PC-3 (cell line): Measurements from ENCODE around the gene PVALB. TPM values are rescaled to one million over a fixed set of nuclear protein-coding genes. Genes with fewer than 3 reads are reported as not detected.

ENCODE experiments used
- ATAC-seq: fragments of 200-7000 bp; cut with Tn5 transposase; 2 replicates; pipeline ENCODE4 v1.9.1; 2020; ENCODE audit warnings: mild to moderate bottlenecking, moderate library complexity
- BruUV-seq: library from RNA; stranded (reverse); fragments of 400-500 nt; replicated peaks from 2 replicates; lab custom pipeline; 2021; lab: Mats Ljungman, UMichigan
- CTCF ChIA-PET: fragments of 300-600 bp; sonication (Branson Sonifier 250); formaldehyde crosslinking; loops from one replicate; lab custom pipeline; 2022; ENCODE audit warnings: antibody characterized with exemption; lab: Charles Lee
- POLR2A ChIA-PET: fragments of 300-600 bp; sonication (Branson Sonifier 250); formaldehyde crosslinking; loops from one replicate; lab custom pipeline; 2022; ENCODE audit warnings: antibody characterized with exemption; ENCODE audit not compliant: unreplicated experiment; lab: Charles Lee
- DNase-seq: peaks from one replicate; pipeline ENCODE4 v3.0.0-alpha.2; 2015
- H2AFZ ChIP-seq: fragments of 300-600 bp; sonication (generic); 2 replicates; pipeline ENCODE4 v1.6.0; 2016; ENCODE audit warnings: antibody characterized with exemption, low read length
- H3F3A ChIP-seq: fragments of 300-600 bp; sonication (generic); one replicate; pipeline ENCODE4 v1.6.0; 2017; ENCODE audit warnings: antibody characterized with exemption, low read length, control low read depth, mild to moderate bottlenecking; ENCODE audit not compliant: unreplicated experiment
- H3K27ac ChIP-seq: fragments of 300-600 bp; sonication (generic); 2 replicates; pipeline ENCODE4 v1.5.1; 2016; ENCODE audit warnings: mild to moderate bottlenecking, low read length
- H3K27me3 ChIP-seq: fragments of 300-600 bp; sonication (generic); 2 replicates; pipeline ENCODE4 v1.6.1; 2016; ENCODE audit warnings: low read length, mixed read lengths
- H3K36me3 ChIP-seq: fragments of 300-600 bp; sonication (generic); 2 replicates; pipeline ENCODE4 v1.6.1; 2016; ENCODE audit warnings: low read depth, mixed run types, low read length, mixed read lengths
- H3K4me1 ChIP-seq: fragments of 300-600 bp; sonication (generic); 2 replicates; pipeline ENCODE4 v1.5.1; 2016; ENCODE audit warnings: low read length; ENCODE audit not compliant: insufficient read depth
- H3K4me2 ChIP-seq: fragments of 300-600 bp; sonication (generic); 2 replicates; pipeline ENCODE4 v1.6.0; 2016; ENCODE audit warnings: low read length
- H3K4me3 ChIP-seq: fragments of 300-600 bp; sonication (generic); 2 replicates; pipeline ENCODE4 v1.5.1; 2016; ENCODE audit warnings: mild to moderate bottlenecking, low read length, mixed read lengths
- H3K79me2 ChIP-seq: fragments of 300-600 bp; sonication (generic); 2 replicates; pipeline ENCODE4 v1.6.1; 2017; ENCODE audit warnings: low read length, mixed read lengths
- H3K9ac ChIP-seq: fragments of 300-600 bp; sonication (generic); 2 replicates; pipeline ENCODE4 v1.6.0; 2016; ENCODE audit warnings: mild to moderate bottlenecking, low read length
- H3K9me2 ChIP-seq: fragments of 300-600 bp; sonication (generic); replicated peaks from 2 replicates; pipeline ENCODE4 v1.6.1; 2016; ENCODE audit warnings: mixed run types, low read length, mixed read lengths
- H3K9me3 ChIP-seq: fragments of 300-600 bp; sonication (generic); 2 replicates; pipeline ENCODE4 v1.6.1; 2016; ENCODE audit warnings: low read length, mixed read lengths
- H4K20me1 ChIP-seq: fragments of 300-600 bp; sonication (generic); 2 replicates; pipeline ENCODE4 v1.6.1; 2016; ENCODE audit warnings: low read length, mixed read lengths
- CTCF ChIP-seq: fragments of 300-600 bp; sonication (generic); conservative IDR thresholded peaks from 2 replicates; pipeline ENCODE4 v1.5.1; 2017; ENCODE audit warnings: antibody characterized with exemption, low read depth, mild to moderate bottlenecking, low read length
- EZH2 ChIP-seq: fragments of 300-600 bp; sonication (generic); IDR thresholded peaks from one replicate; pipeline ENCODE4 v1.6.1; 2017; ENCODE audit warnings: antibody characterized with exemption, mild to moderate bottlenecking, low read length; ENCODE audit not compliant: unreplicated experiment
- EZH2phosphoT487 ChIP-seq: fragments of 300-600 bp; sonication (generic); IDR thresholded peaks from 2 replicates; pipeline ENCODE4 v1.6.1; 2018; ENCODE audit warnings: mild to moderate bottlenecking, antibody characterized with exemption, low read length, borderline replicate concordance
- intact Hi-C: fragments of 100-400 bp; cut with micrococcal nuclease; formaldehyde crosslinking; loops from 2 replicates; pipeline ENCODE4 v1.9.0; 2023
- total RNA-seq: library from RNA; depleted of rRNA; stranded (reverse); fragments of >200 nt; gene quantifications from 2 replicates; pipeline ENCODE4 v1.2.3, GENCODE V29; 2014

Gene PVALB
- total RNA-seq, 1 experiment from 2014 or later = not detected

- TF ChIP-seq EZH2phosphoT487 (no peak), CTCF (no peak), EZH2 (no peak)
- Histone ChIP-seq H2AFZ (peak within 1 kb of the TSS; percentile 80), H3K79me2 (peaks cover 5% of the 10 kb centered on the region; the same call in 1 of the 2 replicates), H3K4me3 (peak within 1 kb of the TSS; percentile 88), H3K9me2 (no peaks in the 10 kb centered on the region), H3K4me1 (peaks cover 13% of the 10 kb centered on the region; the same call in 1 of the 2 replicates), H3K4me2 (peak within 1 kb of the TSS; percentile 98), H3K27me3 (no peaks in the 10 kb centered on the region), H3K9ac (peak within 1 kb of the TSS; percentile 64), H3F3A (no peaks in the 10 kb centered on the region), H4K20me1 (no peaks in the 10 kb centered on the region), H3K9me3 (no peaks in the 10 kb centered on the region), H3K36me3 (no peaks in the 10 kb centered on the region), H3K27ac (no peak within 1 kb of the TSS)
- ChIA-PET CTCF (interaction anchor here (0.6 to 1.8 kb wide), 4 partner anchors 18 to 229 kb away, joined by 3 to 12 read pairs (median 7); no protein-coding TSS in a partner anchor), POLR2A (interaction anchor here (0.5 to 0.9 kb wide), 8 partner anchors 46 to 488 kb away, joined by 3 to 6 read pairs (median 4); partner anchors contain the start of gene EIF3D)
- BruUV-seq = no TSS peak
- intact Hi-C loops = loop anchor here (10.0 kb wide), 1 partner anchor 131 kb away; no protein-coding TSS in a partner anchor
- DNase-seq (peak; percentile 98), ATAC-seq (peak; percentile 94)
Measured at GRCh38 chr22:36775964-36776669, 40.7 kb downstream of the PVALB start, which contains the start of gene IFT27. Gene IFT27 (minus strand): TSS chr22:36776119. CDS start chr22:36775707, 412 bp downstream.

DNA sequence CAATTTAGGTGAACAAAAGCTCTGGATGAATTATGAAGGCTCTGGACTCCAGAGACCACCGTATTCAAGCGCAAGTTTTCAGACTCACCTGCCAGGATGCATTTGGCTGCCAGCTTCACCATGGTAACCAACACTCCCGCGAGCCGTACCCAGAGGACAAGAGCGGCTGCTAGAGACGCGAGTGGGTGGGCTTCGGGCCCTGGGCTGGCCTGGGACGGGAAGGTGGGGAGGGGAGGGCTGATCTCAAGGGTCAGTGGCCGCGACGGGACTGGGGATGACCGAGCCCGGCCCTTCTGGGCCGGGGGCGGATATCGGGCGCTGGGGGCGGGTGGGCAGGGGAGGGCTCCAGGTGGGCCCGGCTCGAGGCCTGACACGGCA lies 41.3 kb downstream of the PVALB start:
- no peaks in the 10 kb centered on the region for H3K36me3 ChIP-seq
- BruUV-seq = no TSS peak
- ATAC-seq (peak; percentile 3), DNase-seq (peak; percentile 7)
- H3K27me3 ChIP-seq = no peaks in the 10 kb centered on the region
- no peaks in the 10 kb centered on the region for H3K9me2 ChIP-seq
- peak overlapping the region; percentile 64 for H3K9ac ChIP-seq
- peak overlapping the region; percentile 88 for H3K4me3 ChIP-seq
- H3K4me2 ChIP-seq = peak overlapping the region; percentile 98
- H2AFZ ChIP-seq = peak overlapping the region; percentile 80
- H3F3A ChIP-seq = no peaks in the 10 kb centered on the region
- peaks cover 5% of the 10 kb centered on the region; the same call in 1 of the 2 replicates for H3K79me2 ChIP-seq
- POLR2A ChIA-PET = interaction anchor here (0.6 to 0.9 kb wide), 4 partner anchors 65 to 246 kb away, joined by 3 to 4 read pairs (median 4); partner anchors contain the start of gene EIF3D
- intact Hi-C loops = loop anchor here (10.0 kb wide), 1 partner anchor 131 kb away; no protein-coding TSS in a partner anchor
- CTCF ChIA-PET = interaction anchor here (1.2 to 1.8 kb wide), 3 partner anchors 19 to 229 kb away, joined by 5 to 12 read pairs (median 9); no protein-coding TSS in a partner anchor
- no peak overlapping the region for H3K27ac ChIP-seq
- TF ChIP-seq EZH2 (no peak), EZH2phosphoT487 (no peak), CTCF (no peak)
- no peaks in the 10 kb centered on the region for H3K9me3 ChIP-seq
- peaks cover 13% of the 10 kb centered on the region; the same call in 1 of the 2 replicates for H3K4me1 ChIP-seq
- H4K20me1 ChIP-seq = no peaks in the 10 kb centered on the region
